ENCODE results near the gene SSH3. TPM values are rescaled to one million over a fixed set of nuclear protein-coding genes. Genes with fewer than 3 reads are reported as not detected.

SSH3 gene
- total RNA-seq, 2 experiments from 2014 or later, result 7.4 to 9.1 TPM

GRCh38 chr11:67293090-67293489 lies 10.2 kb upstream of the SSH3 start:
- peaks cover 15% of the 10 kb centered on the region for H3K9me3 Mint-ChIP-seq
- no peak for ATAC-seq
- peaks cover 65% of the 10 kb centered on the region for H3K36me3 Mint-ChIP-seq (ENCODE audit: low read depth)
- ChIA-PET POLR2A (interaction anchor here (0.9 to 9.2 kb wide), 3 partner anchors 8 to 22 kb away, joined by 3 to 308 read pairs (median 88); partner anchors contain the start of genes GRK2 and SSH3), CTCF (interaction anchor here (1.2 to 2.1 kb wide), 9 partner anchors 10 to 89 kb away, joined by 3 to 15 read pairs (median 5); partner anchors contain the start of gene SSH3)
- peak overlapping the region; percentile 51 for H3K27ac Mint-ChIP-seq
- no peaks in the 10 kb centered on the region for H3K27me3 Mint-ChIP-seq
- intact Hi-C loops (cut with micrococcal nuclease), result no loop called here
- TF ChIP-seq CTCF (IDR thresholded peaks at IDR 0.05), result no peak
- H3K4me3 Mint-ChIP-seq, result peak overlapping the region; percentile 5
- H3K4me1 Mint-ChIP-seq (ENCODE audit: low read depth), result peaks cover 39% of the 10 kb centered on the region
- DNase-seq, result no peak

GRCh38 chr11:67295846-67296245 lies 7.5 kb upstream of the SSH3 start:
- no peak for DNase-seq
- ChIA-PET CTCF (interaction anchor here (0.8 to 1.2 kb wide), 2 partner anchors 43 to 86 kb away, joined by 4 read pairs; no protein-coding TSS in a partner anchor), POLR2A (no interaction called here)
- Mint-ChIP-seq H3K27me3 (no peaks in the 10 kb centered on the region), H3K4me3 (no peak overlapping the region), H3K9me3 (peaks cover 15% of the 10 kb centered on the region), H3K4me1 (ENCODE audit: low read depth) (peaks cover 37% of the 10 kb centered on the region), H3K36me3 (ENCODE audit: low read depth) (peaks cover 66% of the 10 kb centered on the region), H3K27ac (no peak overlapping the region)
- ATAC-seq, result no peak
- intact Hi-C loops (cut with micrococcal nuclease), result no loop called here
- no peak for TF ChIP-seq CTCF (IDR thresholded peaks at IDR 0.05)

- Mint-ChIP-seq H3K9me3 (peaks cover 15% of the 10 kb centered on the region), H3K27me3 (no peaks in the 10 kb centered on the region), H3K4me1 (ENCODE audit: low read depth) (peaks cover 21% of the 10 kb centered on the region), H3K27ac (peak overlapping the region; percentile 69), H3K4me3 (no peak overlapping the region), H3K36me3 (ENCODE audit: low read depth) (peaks cover 51% of the 10 kb centered on the region)
- intact Hi-C loops (cut with micrococcal nuclease), result no loop called here
- DNase-seq (no peak), ATAC-seq (no peak)
- POLR2A ChIA-PET, result interaction anchor here (0.9 to 6.9 kb wide), 8 partner anchors 8 to 42 kb away, joined by 3 to 88 read pairs (median 4); partner anchors contain the start of genes ANKRD13D and GRK2
- CTCF ChIA-PET, result interaction anchor here (1.0 to 1.8 kb wide), 5 partner anchors 19 to 103 kb away, joined by 3 to 6 read pairs (median 3); partner anchors contain the start of genes POLD4 and PPP1CA
- TF ChIP-seq CTCF (IDR thresholded peaks at IDR 0.05), result no peak
These were observed 4.5 kb upstream of the SSH3 start for GRCh38 chr11:67298786-67299185.

- Mint-ChIP-seq H3K4me1 (ENCODE audit: low read depth) (peaks cover 18% of the 10 kb centered on the region), H3K36me3 (ENCODE audit: low read depth) (peaks cover 47% of the 10 kb centered on the region), H3K27me3 (no peaks in the 10 kb centered on the region), H3K27ac (no peak overlapping the region), H3K4me3 (no peak overlapping the region), H3K9me3 (peaks cover 15% of the 10 kb centered on the region)
- TF ChIP-seq CTCF (IDR thresholded peaks at IDR 0.05), result no peak
- CTCF ChIA-PET, result interaction anchor here (1.0 to 1.8 kb wide), 5 partner anchors 18 to 102 kb away, joined by 3 to 6 read pairs (median 3); partner anchors contain the start of genes POLD4 and PPP1CA
- no peak for ATAC-seq
- intact Hi-C loops (cut with micrococcal nuclease), result no loop called here
- POLR2A ChIA-PET, result interaction anchor here (1.0 to 6.9 kb wide), 7 partner anchors 9 to 60 kb away, joined by 3 to 88 read pairs (median 4); partner anchors contain the start of genes ANKRD13D and GRK2
- no peak for DNase-seq
These were observed 3.7 kb upstream of the SSH3 start for GRCh38 chr11:67299471-67300191.
